GOT3 (cell line): ENCODE results near the gene HELLS.
"Not testable (repeated sequence)": the region's sequence is repeated elsewhere in the genome, so short reads cannot be mapped to it uniquely, and the experiment has no call there.

ENCODE experiments used
- DNase-seq: peaks from one replicate; lab custom pipeline; 2025; ENCODE audit warnings: mixed read lengths; lab: John Stamatoyannopoulos, UW

The HELLS gene

DNA sequence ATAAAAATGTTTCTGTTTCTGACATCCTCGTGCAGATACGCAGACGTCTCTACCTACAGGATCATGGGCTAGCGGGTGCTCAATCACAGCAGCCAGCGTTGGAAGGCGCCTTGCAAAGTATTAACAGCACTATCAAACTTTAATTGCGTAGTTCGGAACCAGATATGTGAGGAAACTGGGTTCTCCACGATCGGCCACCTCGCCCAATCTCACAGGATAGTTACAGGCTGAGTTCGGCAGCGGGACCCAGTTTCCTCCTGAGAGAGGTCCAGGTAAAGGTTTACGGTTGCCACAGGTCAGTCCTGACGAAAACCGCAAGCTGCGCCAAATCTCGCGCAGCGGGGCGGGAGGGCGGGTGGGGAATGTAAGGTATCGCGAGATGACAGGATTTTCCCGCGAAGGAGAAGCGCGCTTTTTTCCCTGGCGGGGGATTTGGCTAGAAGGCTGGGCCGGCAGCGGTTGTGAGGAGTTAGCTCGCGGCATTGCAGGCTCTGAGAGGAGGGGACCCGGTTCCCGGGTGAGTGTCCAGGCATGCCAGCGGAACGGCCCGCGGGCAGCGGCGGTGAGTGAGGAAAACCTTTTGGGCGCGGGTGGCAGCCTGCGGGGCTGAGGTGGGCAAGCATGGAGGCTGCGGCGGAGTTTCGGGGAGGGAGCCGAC lies at the start of gene HELLS:
Gene HELLS, plus strand, starts transcription at position 398 of the 658 bp plus-strand sequence. Its CDS starts 134 bp downstream, at position 532.
- DNase-seq = peak; percentile 60

DNA sequence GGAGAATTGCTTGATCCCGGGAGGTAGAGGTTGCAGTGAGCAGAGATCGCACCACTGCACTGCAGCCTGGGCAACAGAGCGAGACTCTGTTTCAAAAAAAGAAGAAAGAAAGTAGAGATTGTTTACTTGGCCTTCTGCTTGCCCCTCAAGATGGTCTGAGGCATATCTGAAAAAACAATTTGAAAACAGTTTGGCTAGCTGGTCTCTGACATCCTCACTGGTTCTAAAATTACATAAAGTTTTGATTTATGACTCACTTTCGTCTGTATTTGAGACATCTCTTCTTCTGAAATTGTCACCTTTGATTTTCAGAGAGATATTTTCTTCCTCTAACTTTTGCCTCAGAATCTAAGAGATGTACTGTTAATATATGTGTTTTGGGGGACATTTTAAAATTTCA lies 49.6 kb upstream of the HELLS start:
- DNase-seq = no peak

DNA sequence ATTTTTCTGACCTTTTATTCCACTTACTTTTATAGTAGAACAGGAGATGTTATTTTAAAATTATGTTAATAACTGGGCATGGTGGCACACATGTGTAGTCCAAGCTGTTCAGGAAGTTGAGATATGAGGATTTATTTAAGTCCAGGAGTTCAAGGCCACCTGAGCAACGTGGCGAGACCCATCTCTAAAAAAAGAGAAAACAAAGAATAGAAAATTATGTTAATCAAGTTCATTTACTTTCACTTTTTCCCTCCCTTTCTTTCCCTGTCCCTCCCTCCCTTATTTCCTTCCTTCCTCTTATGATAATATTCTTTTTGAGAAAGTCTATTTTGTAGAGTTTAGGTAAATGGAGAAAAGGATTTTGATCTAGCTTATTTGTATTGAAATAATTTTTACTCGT lies 48.9 kb upstream of the HELLS start:
- DNase-seq = no peak

DNA sequence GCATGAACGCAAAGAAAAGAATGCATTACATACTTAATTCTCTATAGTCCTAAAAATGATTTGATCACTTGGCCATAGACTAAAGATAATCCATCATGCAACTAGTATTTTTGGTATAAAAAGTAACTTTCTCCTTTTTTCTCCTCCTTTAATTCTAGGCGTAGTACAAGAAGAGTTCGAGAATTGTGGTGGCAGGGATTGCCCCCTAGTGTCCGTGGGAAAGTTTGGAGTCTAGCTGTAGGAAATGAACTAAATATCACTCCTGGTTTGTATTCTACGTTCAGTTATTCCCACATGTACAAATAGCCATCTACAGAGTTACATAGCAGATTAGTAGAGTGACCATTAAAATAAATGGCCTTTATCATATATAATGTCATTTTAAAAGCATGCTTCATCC lies 45.5 kb upstream of the HELLS start:
- DNase-seq = no peak

DNA sequence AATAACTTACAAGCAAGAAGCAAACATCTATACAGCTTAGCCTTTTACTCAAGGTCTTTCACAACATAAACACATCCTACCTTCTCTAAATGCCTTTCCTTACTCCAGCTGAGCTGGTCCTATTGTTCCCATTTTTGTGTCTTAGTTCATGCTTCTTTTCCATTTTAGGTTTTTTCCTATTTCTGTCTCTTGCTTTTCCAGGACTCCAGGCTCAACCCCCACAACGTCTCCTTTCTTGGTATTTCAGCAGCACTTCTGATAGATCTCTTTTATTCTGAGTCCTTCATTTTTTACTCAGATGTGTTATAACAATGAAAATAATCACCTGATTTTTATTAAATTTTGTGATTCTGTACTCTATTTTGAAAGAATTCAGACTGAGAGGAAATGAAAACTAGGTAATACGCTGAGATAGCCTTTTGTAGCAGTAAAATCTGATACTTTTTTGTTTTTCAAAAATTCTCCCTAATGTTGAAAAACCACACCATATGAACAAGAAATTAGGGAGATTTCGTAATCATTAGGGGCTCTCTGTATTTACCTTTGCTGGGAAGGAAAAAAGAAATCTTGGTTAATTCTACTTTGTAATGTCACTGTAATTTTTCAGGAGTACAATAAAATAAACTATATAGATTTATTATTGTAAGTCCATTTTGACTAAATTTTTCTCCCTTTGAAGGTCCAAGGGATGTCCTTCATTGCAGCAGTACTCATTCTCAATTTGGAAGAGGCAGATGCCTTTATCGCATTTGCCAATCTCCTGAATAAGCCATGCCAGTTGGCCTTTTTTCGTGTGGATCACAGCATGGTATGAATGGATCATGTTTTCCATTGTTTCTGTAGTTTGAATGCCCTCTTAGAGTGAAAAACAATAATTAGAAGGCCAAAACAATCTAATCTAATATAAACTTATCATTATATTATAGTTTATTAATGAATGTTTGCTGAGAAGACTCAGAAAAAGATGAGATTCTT lies 24.0 kb upstream of the HELLS start:
- no peak for DNase-seq

DNA sequence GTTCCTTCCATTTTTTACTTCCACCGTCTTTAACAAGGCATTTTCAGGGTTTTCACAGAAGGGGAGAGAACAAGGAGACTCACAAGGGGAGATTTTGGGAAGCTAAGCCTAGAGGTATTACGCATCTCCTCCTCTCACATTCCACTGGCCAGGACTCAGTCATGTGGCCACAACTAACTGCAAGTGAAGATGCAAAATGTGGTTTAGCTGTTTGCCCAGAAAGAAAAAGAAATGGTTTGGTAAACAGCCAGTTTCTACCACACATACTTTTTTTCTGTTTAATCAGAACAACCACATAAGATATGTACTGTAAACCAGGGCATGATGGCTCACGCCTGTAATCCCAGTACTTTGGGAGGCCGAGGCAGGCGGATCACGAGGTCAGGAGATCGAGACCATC lies 21.4 kb upstream of the HELLS start:
- DNase-seq = no peak

DNA sequence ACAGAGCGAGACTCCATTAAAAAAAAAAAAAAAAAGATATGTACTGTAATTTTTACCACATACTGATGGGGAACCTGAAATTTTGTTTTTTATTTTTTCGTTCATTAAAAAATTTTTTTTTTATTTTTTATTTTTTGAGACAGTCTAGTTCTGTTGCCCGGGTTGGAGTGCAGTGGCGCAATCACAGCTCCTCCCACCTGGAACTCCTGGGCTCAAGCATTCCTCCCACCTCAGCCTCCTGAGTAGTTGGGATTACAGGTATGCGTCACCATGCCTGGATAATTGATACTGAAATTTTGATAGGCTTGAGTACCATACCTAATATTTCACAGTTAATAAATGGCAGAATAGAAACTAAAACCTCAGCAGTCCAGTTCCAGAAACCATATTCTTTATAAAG lies 20.9 kb upstream of the HELLS start:
- DNase-seq = no peak

DNA sequence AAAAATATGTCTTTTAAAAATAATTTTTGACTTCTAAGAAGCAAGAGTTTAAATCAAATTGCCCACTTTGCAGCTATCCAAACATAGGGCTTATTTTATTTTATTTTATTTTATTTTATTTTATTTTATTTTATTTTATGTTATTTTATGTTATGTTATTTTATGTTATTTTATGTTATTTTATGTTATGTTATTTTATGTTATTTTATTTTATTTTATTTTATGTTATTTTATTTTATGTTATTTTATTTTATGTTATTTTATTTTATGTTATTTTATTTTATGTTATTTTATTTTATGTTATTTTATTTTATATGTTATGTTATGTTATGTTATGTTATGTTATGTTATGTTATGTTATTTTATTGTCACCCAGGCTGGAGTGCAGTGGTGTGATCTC lies 14.0 kb upstream of the HELLS start:
- DNase-seq = not testable (repeated sequence)

DNA sequence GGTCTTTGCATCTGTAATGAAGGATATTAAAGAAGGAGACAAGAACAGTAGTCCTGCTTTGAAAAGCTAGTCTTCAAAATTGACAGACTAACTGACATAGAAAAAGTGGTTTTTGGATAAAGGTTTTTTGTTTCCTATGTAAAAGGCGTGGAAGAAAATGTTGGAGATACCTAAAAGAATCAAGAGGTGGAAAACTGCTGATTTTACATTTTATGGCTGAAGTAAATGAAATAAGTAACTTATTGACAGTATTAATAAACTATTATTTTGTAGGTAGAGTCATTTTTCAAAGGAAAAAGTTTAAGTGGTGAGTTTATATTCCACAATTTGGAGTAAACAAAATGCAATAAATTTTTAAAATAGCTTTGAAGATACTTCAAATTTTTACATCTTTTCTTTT lies 12.6 kb upstream of the HELLS start:
- DNase-seq = no peak

DNA sequence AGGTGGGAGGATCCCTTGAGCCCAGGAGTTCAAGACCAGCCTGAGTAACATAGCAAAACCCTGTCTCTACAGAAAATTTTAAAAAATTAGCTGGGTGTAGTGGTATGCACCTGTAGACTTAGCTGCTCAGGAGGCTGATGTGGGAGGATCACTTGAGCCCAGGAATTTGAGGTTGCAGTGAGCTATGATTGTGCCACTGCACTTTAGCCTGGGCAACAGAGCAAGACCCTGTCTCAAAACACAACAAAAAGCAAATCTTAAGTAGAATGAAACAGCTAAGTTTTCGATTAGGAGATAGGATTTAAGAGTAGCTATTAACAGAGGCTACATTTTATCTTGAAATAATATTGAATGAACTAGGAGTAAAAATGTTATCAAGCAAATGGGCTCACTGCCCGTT lies 3.3 kb upstream of the HELLS start:
- not testable (repeated sequence) for DNase-seq

DNA sequence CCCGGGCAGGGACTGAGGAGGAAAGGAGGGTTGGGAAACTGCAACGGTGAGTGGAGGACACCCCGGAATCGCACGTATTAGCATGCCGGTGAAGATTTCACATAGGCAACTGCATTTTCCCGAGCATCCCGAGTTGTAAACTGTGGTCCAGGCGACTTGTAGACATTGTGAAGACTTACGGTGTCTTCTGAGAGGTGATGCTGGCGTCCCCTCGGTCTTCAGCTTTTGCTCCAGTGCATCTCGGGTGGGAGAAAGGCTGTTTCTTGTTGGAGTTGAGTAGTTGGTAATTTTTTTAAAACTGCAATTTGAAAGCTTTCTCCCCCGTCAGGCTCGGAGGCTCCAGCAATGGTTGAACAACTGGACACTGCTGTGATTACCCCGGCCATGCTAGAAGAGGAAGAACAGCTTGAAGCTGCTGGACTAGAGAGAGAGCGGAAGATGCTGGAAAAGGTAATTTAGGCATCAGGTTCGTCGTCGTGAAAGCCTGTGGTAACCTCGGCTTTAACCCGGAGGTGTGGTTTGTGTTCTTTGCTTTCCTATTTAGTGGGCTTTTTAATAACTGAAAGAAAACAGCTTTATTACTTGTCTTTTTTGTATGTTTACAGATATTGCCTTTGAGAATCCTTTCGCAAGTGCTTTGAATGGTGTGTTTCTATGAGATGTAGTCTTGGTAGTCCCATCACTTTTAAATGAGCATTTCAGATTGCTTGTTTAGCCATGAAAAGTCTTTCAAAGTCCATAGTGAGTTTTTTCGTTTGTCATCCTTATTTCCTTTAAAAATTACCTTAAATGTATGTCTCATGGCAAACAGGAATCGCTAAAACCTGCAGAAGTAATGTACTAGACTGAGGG lies 687 bp downstream of the HELLS start:
- no peak for DNase-seq

DNA sequence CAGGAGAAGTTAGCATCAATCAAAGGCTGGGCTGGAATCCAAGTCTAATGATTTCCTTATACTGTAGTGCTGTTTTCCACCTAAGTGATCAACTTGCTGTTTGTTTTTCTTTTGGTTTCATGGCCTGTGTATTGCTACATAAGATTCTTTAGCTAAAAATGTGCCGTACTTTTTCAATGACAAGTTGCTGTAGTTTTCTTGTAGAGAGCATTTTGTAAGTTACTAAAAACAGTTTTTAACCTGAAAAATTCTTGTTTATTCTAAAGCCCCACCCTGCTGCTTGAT lies 1.3 kb downstream of the HELLS start:
- no peak for DNase-seq

DNA sequence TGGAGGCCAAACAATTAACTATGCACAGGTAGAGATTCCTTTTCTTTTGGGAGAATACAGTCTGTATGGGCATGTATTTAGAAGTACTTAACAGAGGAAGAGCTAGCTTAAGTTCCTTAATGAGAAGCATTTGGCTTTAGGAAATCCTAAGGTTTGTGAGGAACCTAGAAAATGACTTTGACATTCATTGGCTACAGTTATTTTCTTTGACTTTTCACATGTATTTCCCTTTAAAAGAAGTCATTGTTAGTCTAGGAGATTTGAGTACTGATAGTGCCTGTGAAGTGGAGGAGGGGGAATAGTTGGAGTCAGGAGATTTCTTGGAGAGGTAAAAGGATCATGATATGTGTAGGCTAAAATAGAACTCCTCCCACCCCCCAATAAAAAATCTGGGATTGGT lies 3.6 kb downstream of the HELLS start:
- DNase-seq = no peak

DNA sequence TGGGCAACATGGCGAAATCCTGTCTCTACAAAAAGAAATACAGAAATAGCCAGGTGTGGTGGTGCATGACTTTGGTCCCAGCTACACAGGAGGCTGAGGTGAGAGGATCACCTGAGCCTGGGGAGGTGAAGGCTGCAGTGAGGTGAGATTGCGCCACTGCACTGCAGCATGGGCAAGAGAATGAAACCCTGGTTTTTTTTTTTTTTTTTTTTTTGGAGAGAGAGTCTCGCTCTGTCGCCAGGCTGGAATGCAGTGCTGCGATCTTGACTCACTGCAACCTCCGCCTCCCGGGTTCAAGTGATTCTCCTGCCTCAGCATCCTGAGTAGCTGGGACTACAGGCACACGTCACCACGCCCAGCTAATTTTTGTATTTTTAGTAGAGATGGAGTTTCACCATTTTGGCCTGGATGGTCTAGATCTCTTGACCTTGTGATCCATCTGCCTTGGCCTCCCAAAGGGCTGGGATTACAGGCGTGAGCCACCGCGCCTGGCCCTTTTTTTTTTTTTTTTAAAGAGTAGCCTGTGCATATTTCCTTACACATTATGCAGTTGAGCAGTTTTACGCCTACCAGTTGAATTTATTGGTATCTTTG lies 22.2 kb downstream of the HELLS start:
- DNase-seq = not testable (repeated sequence)

DNA sequence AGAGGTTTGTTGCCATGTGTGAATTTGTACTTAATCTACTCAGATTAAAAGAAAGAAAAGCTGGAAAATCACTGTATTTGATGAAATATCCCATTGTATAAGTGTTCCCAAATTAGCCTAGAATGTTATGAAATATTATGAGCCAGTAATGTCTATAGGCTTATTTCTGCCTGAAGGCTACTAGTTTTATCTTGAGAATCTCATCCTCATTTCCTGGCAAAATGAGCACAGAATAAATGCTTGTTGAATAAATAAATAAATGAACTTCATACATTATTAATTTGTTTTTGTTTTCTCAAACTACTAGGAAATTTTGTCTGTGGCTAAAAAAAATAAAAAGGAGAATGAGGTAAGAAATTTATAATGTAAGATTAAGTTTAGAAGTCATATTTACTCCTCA lies 25.5 kb downstream of the HELLS start:
- DNase-seq = no peak

DNA sequence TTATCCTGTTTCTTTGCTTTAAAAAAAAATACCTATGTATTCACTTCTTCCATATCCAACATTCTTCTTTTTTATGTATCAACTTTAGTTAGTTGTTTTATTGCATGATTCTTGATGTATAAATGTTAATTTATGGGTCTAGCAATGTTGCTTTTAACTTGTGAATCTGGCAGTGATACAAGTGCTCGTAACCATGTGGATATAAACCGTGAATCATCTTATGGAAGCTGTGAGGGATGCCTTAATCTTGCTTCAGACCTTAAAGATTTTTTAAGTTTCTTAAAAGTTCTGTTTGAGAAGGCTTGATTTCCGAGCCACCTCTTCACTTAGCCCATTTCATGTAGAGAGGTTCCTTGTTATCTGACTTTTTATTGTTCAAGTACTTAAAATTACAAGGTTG lies 25.9 kb downstream of the HELLS start:
- no peak for DNase-seq

DNA sequence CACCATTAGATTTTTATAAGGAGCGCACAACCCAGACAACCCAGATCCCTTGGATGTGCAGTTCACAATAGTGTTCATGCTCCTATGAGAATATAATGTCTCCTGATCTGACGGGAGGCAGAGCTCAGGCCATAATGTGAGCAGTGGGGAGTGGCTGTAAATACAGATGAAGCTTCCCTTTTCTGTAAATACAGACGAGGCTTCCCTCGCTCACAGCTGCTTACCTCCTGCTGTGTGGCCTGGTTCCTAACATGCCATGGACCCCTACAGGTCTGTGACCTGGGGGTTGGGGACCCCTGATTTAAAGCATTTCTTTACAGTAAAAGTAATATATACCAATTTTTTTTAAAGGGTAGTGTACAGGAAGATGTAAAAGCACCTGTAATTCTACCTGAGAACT lies 33.2 kb downstream of the HELLS start:
- DNase-seq = no peak

DNA sequence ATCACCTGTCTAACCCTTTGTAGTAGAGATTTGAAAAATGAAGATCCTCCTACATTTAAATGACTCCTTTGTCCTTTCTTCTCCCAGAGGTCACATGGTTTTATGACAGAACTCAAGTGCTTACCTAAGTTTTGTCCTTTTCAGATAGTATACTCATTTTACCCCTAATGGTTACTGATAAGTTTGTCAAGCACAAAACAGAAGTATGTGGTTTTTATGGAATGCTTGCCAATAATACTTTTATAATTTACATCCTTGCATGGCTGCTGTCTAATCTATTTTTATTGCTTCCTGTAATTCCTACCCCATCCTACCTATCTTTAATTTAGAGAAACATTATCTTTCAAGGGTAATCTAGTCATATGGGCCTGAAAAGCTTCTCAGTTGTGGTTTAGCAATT lies 37.5 kb downstream of the HELLS start:
- no peak for DNase-seq

DNA sequence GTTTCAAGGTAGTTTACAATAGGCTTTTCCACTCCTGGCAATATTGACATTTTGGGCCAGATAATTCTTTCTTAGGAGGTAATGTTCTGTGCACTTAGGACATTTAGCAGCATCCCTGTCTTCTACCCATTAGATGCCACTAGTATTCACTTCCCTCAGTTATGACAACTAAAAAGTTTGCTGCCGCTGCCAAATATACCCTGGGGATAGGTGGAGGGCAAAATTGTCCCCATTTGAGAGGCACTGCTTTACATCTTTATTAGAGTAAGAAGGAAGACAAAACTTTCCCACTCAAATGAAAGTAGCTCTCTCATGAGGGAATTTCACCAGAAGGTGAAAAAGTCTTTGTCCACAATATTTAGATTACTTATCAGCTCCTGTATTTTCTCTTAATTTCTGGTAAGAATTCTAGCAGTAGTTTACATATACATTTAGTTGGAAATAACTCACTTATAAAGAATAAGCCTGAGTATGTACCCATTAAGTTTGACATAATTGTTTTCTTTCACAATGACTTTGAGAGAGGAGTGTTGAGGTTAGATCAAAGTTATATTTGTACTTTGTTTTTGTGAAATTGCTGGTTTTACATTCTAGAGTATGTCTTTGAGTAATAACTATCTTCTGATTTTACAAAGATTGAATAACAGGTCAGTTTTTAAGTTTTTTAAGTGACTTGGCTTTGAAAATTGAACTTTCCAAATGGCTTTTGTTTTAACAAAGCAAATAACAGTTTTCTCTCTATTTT lies 46.0 kb downstream of the HELLS start:
- no peak for DNase-seq

DNA sequence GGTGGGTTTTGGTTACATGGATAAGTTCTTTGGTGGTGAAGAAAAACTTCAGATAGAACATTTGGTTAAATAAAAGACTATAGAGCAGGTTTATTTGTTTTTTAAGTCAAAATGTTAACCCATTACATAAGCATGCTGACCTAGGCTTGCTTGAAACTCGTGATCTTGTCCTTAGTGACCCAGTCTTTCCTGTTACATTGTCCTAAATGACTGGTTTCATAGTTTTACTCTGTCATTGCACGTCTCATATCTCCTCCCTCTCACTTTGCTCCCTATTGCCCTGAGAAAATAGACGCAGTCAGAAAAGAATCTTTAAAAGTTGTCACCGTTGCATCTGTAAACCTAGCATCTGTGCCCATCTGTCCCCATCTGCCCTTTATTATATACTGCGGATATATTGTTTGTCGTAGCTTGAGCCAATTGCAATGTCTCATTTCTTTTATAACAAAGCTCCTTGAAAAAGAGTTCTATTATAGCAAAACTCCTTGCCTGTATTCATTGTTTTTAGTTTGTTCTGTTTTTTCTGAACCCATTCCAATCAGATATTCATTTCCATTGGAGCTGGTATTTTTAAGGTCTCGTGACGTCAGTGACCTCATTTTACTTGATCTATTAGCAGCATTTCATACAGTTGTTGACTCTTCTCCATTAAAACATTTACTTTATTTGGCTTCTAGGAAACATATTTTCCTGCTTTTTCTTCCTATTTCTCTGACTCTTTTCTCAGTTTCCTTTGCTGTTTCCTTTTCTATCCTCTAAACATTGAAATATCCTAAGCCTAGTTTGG lies 57.3 kb downstream of the HELLS start:
- DNase-seq = no peak

DNA sequence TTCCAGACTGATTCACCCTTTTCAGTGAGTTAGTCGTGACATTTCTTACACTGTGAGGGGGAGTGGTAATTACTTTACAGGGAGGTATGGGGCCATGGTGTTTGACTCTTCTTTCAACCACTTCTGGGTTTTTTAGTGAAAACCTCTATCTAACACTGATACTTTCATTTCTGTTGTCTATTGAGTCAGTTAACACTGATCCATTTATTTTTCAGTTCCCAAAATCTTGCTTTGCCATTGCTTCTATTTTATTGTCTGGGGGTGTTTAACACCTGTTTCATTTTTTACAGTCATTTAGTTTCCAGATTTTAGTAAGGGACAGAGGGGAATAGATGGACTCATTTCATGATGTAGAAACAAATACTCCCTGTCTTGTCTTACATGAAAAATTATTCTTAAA lies 61.5 kb downstream of the HELLS start:
- no peak for DNase-seq
